GM18505 (cell line): ENCODE data around the gene WDR1.

ENCODE experiments used
- ATAC-seq: cut with Tn5 transposase; IDR thresholded peaks from one replicate; pipeline ENCODE4 v1.9.1; 2021; ENCODE audit not compliant: unreplicated experiment
- POLR2A ChIP-seq: IDR thresholded peaks from 4 replicates; pipeline ENCODE4 v1.6.1; 2011; ENCODE audit warnings: borderline replicate concordance; ENCODE audit not compliant: insufficient read depth, insufficient read length; ENCODE audit errors: extremely low read depth

The WDR1 gene

DNA sequence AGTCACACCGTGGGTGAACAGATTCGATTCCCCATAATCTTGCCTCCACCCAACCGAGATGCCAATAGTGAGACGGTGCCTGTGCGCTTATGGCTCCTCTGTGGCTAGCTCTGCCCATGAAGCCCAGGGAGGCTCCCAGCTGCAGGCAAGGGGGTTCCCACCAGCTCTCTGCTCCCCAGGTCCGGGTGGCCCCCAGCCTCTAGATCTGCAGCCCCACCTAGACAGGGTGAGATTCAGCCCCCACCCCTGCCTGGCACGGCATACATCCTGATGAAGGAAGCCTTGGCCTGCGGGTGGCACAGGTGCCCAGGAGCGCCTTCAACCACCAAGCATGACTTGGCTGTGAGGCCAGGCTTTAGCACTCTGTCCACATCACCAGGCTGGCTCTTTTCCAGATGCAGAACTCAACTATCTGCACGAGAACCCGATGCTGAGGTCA lies 40.6 kb downstream of the WDR1 start:
- TF ChIP-seq POLR2A = no peak
- no peak for ATAC-seq

DNA sequence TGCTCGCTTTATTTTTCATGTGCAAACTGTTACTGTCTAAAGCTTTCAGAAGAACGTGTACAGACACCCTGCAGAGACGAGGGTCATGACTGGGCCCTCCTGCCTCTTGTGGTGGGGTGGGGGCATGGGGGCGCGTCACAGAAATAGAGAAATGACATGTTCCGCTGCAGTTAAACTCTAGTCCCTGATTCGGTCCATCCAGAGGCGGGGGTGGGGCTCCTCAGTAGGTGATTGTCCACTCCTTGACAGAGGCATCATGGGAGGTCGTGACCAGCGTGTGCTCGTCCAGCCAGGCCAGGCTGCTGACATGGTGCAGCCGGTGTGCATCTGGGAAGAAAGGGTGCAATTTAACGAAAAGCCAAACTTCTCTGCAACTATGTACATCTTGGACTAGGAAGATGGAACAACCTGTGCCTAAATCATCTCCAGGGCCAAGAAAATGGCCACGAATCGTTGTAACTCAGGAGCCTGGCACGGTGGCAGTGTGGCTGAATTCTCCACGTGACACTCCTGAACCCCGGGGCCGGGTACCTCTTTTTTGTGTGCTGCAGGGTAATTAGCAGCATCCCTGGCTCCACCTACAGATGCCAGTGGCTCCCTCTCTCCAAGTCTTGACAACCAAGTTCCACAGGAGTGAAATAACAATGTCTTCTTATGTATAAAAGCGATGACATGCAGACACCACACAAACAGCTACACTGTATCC lies 41.3 kb downstream of the WDR1 start:
- no peak for TF ChIP-seq POLR2A
- ATAC-seq = no peak

DNA sequence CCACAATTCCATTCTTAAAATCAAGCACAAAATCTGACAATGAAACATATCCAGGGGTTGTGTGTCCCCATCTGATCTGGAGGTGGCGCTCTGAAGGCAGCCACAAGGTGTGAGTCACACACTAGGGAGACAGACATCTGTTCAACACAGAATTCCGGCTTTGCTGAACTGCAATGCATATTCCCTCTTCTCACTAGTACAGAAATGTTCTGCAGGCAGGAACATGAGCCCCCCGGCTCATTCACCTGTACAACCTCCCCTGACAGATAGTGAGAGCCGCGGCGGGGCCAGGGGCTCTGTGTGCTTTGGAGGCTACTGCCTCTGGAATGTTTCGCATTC lies 41.9 kb downstream of the WDR1 start:
- ATAC-seq = no peak
- no peak for TF ChIP-seq POLR2A

DNA sequence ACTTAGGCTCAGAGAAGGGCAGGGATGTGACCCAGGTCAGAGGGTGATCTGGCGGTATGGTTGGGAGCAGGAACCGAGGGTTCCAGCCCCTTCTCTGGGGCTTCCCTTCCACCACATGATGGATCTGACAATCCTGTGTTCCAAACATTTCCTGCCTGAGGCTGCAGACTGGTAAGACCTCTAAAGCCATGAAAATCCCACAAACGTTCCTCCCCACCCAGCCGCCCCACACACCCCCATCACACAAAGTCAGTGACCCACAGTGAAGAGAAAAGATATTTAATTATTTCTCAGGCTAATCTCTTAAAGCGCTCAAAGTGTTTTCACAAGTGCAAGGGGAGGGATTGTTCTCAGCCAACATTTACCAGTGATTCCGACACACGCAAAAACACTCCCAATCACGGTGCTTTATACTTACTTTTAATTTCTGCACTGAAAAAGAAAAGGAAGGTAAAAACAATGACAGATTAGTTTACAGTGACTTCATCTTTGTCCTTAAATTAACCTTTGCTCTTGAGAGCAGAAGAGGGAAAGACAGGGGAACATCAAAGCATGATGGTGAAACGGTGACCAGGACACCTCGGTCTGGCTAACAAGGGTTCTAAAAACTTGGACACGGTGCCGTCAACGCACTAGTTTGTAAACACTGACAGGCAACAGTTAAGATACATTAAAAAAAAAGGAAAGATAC lies 42.4 kb downstream of the WDR1 start:
- TF ChIP-seq POLR2A = no peak
- no peak for ATAC-seq

DNA sequence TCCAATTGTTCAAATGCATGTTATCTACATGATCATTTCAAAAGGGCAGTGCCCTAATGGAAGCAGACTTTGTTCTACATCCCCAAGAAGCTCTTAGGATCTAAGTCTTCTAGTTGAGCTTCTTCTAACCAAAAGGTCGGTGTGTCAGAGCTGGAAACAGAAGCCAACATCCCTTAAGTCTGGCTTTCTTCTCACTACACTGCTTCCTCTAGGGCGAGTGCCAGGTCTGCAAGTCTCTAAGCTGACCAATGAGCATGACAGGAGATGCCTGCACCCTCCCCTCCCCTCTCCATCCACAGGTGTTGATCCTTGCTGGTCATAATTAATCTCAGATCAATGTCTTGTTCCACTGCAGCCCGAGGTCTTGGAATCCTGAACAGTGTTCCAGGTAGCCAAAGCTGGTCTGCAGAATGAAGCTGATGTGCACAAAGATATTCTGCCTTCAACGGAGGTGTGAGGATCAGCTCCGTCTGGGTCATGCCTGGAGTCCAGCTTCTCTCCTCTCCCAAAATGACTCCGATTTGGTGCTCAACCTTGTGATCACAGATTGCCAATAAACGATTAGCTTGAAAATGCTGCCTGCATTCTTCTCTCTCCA lies 44.1 kb downstream of the WDR1 start:
- peak; percentile 44 for TF ChIP-seq POLR2A
- ATAC-seq = no peak

DNA sequence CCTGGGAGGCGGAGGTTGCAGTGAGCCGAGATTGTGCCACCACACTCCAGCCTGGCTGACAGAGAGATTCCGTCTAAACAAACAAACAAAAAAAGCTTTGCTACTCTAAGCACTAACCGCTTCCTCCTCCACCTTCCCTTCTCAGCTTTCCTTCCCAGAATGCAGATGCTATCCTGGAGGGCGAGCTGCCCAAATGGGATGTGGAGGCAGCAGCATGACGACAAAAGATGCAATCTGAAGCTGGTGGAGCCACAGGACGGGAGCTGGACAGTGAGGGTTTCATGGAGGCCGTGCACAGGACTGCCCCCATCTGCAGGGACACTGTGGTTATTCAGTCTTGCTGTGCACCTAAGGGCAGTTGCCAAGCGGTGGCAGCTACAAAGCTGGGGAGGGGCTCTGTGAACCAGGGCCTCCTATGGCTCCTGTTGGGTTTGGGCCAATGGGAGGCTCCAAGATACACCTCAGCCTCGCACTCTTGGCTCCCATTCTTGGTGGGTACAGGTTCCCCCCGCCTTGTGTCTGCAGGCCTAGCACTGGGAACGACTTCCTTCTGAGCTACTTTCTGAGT lies 47.4 kb downstream of the WDR1 start:
- TF ChIP-seq POLR2A = no peak
- ATAC-seq = no peak

DNA sequence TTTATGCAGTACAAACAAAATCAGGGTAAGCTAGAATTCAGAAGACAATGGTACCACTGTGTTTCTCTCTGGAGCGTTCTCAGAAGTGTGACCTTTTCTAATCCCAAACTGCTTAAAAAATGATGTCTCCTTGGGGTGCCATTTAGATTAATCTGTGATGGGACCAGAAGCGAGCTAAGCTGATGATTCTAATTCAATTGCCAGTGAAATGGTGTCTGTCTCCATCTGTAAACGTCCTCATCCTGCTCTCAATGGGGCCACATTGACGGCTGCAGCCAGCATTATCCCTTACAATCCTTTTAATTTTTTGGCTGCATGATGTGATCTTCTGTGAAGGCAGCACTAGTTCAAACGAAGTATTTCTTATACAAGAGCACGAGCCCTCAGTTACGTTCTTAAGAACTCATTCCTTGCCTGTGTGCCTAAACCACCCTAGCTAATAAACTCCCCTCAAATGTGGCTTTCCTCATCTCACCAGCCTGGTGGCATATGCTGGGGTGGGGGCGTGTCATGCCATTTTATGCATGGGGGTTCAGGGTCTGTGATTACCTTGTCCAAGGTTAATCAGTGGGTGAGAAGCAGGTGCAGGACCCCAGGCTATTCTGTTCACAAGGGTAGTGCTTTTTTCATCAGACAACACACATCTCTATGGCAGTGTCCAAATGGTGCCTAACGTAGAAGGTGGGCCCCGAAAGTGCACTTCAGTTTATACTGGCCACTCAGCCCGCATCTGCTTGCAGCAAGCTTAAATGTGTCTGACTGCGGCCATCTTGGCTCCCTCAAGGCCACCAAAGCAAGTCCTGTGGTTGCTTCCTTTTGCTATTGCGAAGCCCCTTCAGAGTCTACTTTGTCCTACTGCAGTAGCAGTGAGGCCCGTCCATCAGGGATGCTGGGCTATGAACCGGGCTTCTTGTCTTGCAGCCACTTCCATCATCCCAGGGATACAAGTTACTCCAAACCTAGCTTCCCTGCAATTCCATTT lies 49.6 kb downstream of the WDR1 start:
- ATAC-seq = no peak
- TF ChIP-seq POLR2A = no peak

DNA sequence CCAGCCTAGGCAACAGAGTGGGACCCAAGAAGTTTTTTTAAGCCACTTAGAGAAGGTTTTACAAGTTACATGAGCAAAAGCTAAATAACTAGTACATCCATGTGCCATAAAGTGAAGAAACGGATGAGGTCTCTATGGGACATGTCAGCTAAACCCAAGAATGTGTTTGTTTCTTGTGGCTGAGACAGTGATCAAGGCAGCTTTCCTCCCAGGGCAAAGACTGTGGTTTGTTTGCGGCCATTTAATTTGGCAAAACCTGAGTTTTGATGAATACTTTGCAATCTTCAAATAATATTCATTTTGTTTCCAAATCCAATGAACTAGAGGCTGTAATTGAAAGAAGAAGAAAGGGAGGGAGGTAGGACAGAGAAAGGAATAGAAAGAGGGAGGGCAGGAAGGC lies 50.4 kb downstream of the WDR1 start:
- TF ChIP-seq POLR2A = no peak
- ATAC-seq = no peak

DNA sequence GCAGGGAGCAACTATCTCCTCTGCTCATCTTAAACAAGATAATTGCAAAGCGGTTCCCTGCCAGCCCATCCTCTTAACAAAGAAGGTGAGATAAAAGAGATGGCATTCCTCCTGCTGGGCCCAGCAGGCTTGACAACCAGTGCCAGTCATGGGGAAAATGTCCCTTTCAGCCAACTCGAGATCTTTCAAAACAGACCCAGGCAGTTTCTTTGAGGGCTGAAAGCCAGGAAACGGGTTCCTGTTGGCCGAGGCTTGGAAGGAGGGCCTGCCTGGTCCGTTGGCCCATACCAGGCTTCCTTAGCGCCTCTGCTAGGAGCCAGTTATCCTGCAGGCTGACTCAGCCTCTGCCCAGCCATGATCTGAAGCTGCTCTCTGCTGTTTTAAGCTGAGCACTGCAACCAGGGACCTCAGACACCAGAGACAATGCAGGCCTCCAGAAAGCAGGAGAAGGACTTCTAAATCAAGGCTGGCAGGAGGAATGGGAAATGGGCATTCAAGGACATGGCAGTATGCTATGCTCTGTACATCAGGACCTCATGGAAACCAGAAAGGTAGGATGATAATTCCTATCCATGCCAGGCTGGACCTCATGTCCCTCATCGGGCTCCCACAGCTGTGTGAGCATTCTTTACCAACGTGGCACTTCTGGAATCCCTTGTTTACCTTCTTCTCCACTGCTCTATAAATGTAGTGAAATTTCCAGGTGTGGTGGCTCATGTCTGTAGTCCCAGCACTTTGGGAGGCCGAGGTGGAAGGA lies 52.9 kb downstream of the WDR1 start:
- no peak for TF ChIP-seq POLR2A

DNA sequence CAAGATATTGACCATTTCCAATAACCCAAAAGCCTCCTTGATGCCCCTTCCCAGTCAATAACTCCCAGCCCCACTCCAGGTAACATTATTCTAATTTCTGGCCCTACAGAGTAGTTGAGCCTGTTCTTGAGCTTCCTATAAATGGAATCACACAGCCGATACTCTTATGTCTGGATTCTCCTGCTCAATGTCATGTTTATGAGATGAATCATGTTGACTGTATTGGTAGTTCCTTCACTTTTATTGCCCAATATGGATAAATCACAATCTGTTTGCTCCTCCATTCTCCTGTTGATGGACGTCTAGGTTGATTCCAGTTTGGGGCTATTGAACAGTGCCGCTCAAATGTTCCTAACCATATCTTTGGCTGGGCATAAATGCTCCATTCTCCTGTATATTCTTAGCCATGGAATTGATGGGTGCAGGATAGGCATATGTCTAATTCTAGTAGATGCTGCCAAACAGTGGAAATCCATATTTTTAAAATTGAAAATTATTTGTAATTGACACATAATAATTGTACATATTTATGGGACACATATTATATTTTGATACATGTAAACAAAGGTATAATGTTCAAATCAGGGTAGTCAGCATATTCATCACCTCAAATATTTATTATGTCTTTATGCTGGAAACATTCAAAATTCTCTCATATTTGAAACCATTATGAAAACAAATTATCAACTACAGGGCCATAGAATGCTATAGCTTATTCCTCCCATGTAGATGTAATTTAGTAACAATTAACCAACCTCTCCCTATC lies 54.8 kb downstream of the WDR1 start:
- no peak for ATAC-seq
- no peak for TF ChIP-seq POLR2A

More for the DNA sequence above, 52.9 kb downstream of the WDR1 start:
- ATAC-seq = no peak

DNA sequence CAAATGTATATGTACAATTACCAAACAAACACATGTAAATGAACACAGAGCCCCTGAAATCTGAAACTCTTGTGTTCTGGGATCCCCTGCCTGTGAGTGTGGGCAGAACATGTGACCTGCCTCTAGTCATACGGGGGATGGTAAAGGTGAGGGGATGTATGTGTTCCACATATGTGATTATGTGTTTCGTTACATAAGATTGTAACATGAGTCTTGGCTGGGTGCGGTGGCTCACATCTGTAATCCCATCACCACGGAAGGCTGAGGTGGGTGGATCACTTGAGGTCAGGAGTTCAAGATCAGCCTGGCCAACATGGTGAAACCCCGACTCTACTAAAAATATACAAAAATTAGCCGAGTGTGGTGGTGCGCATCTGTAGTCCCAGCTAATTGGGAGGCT lies 58.2 kb downstream of the WDR1 start:
- ATAC-seq = no peak

DNA sequence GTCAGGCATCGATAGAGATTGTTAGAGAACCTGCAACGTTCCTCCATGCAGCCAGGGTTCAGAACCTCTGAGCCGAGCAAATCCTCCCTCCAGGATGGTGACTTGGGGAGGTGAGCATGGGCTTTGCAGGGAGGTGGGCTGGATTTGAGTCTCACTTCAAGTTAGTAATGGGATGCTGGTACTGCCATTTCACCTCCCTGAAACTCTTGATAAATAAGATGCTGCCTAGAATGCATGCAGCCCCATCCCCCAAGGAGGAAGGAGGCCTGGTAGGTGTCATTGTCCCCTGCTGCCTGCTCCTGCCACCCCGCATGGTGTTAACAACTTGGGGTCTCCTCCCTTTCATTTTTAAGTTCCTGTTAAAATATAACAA lies 59.6 kb downstream of the WDR1 start:
- ATAC-seq = no peak
- no peak for TF ChIP-seq POLR2A

More for the DNA sequence above, 58.2 kb downstream of the WDR1 start:
- no peak for TF ChIP-seq POLR2A

DNA sequence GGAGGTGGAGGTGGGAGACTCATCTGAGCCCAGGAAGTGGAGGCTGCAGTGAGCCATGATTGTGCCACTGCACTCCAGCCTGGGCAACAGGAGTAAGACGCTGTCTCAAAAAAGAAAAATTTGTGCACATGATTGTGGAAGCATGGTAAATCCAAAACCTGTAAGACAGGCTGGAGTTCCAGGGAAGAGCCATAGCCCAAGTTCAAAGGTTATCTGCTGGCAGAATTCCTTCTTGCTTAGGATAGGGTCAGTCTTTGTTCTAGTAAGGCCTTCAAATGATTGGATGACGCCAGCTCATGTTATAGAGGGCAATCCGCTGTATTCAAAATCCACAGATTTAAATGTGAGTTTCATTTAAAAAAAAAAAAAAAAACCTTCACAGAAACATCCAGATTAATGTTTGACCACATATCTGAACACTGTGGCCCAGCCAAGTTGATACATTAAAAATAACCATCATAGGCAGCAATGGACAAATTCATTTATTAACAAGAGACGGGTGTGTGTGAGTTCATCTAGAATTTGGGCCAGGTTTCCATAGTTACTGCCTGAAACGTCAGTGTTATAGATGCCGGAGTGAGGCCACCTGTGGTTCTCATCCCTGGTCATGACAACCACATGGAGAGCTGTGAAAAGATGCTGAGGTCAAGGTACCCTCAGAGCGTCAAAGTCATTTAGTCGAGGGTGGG lies 60.1 kb downstream of the WDR1 start:
- no peak for ATAC-seq
- TF ChIP-seq POLR2A = no peak
